ENCODE data around the gene TBC1D21. TPM values are rescaled to one million over a fixed set of nuclear protein-coding genes. Genes with fewer than 3 reads are reported as not detected.

TBC1D21 gene
- total RNA-seq, 4 donors from 2014 or later, result not detected

DNA sequence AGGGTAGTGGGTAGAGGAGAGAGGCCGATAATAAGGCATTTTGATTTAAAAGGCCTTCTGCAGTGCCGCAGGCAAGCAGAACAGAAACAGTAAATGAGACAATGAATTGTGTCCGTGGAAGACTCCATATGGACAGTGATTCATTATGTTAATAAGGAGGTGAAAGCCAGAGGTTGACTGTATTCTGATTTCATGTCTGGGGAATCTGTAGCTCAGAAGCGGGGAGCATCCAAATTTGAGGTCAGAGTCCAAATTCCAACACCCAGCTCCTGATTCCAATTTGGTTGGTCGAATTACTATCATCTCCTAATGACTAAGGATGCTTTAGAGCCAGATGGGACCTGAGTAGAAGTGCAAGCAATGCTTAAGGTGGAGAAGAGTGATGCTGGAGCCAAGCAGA is 1.0 kb upstream of the TBC1D21 start:
- intact Hi-C loops (cut with DNase I; ENCODE audit: low total_unique reads) (no loop called here), in situ Hi-C loops (cut with MboI; ENCODE audit: low sequenced_read_pairs in 4 of 4) (no loop called here)
- no peak for TF ChIP-seq POLR2A (IDR thresholded peaks at IDR 0.05)
- TF ChIP-seq, protein P1, sequence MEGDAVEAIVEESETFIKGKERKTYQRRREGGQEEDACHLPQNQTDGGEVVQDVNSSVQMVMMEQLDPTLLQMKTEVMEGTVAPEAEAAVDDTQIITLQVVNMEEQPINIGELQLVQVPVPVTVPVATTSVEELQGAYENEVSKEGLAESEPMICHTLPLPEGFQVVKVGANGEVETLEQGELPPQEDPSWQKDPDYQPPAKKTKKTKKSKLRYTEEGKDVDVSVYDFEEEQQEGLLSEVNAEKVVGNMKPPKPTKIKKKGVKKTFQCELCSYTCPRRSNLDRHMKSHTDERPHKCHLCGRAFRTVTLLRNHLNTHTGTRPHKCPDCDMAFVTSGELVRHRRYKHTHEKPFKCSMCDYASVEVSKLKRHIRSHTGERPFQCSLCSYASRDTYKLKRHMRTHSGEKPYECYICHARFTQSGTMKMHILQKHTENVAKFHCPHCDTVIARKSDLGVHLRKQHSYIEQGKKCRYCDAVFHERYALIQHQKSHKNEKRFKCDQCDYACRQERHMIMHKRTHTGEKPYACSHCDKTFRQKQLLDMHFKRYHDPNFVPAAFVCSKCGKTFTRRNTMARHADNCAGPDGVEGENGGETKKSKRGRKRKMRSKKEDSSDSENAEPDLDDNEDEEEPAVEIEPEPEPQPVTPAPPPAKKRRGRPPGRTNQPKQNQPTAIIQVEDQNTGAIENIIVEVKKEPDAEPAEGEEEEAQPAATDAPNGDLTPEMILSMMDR (IDR thresholded peaks at IDR 0.05 in 4 of 5, conservative IDR thresholded peaks at IDR 0.05 in 1 of 5), result no peak
- Histone ChIP-seq H3K4me3 (no peak overlapping the region), H3K36me3 (no peaks in the 10 kb centered on the region), H3K27me3 (peaks cover 10 to 17% (median 11%) of the 10 kb centered on the region in 3 donors), H3K9me3 (no peaks in the 10 kb centered on the region), H3K27ac (no peak overlapping the region), H3K4me1 (no peaks in the 10 kb centered on the region)
- ATAC-seq (no peak), DNase-seq (no peak)

DNA sequence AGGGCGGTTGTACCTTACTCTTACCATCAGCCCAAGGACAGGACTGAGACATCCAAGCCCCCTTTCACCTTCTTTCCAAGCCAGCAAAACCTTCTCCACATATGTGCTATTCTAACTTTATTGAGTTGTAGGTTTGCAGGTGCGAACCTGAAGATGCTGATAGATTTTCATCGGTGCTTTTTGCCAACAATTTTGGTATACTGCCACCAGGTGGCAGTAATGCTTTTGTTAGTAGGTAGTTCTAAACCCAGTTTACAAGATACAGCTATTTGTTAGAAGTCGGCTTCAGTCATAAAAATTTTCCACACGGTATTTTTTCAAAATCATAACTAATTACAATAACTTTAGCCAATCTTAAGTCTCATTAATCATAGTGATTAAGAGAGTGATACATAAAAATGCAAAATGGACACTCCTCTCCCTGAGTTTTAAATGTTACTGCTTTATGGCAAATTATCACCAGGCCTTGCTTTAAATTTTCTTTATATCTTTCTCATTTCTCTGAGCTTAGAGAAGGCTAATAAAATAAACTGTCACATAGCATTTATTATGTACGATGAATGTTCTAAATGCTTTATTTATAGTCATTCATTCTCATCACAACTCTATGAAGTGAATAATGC is 636 bp downstream of the TBC1D21 start:
- Histone ChIP-seq H3K27ac (no peak overlapping the region), H3K36me3 (no peaks in the 10 kb centered on the region), H3K9me3 (no peaks in the 10 kb centered on the region), H3K4me3 (no peak overlapping the region), H3K4me1 (no peaks in the 10 kb centered on the region), H3K27me3 (peaks cover 11 to 16% (median 11%) of the 10 kb centered on the region in 3 donors)
- no peak for TF ChIP-seq POLR2A (IDR thresholded peaks at IDR 0.05)
- TF ChIP-seq, protein P1 (IDR thresholded peaks at IDR 0.05 in 4 of 5, conservative IDR thresholded peaks at IDR 0.05 in 1 of 5), result peak; percentile 20 to 59 (median 29)
- DNase-seq (no peak), ATAC-seq (no peak)
- in situ Hi-C loops (cut with MboI; ENCODE audit: low sequenced_read_pairs in 4 of 4) (no loop called here), intact Hi-C loops (cut with DNase I; ENCODE audit: low total_unique reads) (no loop called here)

DNA sequence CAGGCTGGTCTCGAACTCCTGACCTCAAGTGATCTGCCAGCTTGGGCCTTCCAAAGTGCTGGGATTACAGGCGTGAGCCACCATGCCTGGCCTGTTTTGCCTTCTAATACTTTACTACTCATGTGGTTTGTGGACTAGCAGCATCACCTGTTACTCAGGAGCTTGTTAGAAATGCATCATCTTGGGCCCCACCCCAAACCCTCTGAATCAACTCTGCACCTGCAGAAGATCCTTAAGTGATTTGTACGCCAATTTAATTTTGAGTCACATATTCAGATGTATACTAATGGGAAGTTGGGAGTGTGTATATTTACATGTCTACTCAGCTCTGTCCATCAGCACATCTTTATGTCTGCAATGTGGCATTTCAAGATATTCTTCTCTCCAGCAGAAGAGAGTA is 6.1 kb downstream of the TBC1D21 start:
- Histone ChIP-seq H3K36me3 (no peaks in the 10 kb centered on the region), H3K4me3 (no peak overlapping the region), H3K4me1 (no peaks in the 10 kb centered on the region), H3K27me3 (peaks cover 0 to 8% (median 6%) of the 10 kb centered on the region in 3 donors), H3K9me3 (no peaks in the 10 kb centered on the region), H3K27ac (no peak overlapping the region)
- TF ChIP-seq, protein P1 (IDR thresholded peaks at IDR 0.05 in 4 of 5, conservative IDR thresholded peaks at IDR 0.05 in 1 of 5), result no peak
- TF ChIP-seq POLR2A (IDR thresholded peaks at IDR 0.05), result no peak
- no peak for DNase-seq
- ATAC-seq, result no peak
- in situ Hi-C loops (cut with MboI; ENCODE audit: low sequenced_read_pairs in 4 of 4) (no loop called here), intact Hi-C loops (cut with DNase I; ENCODE audit: low total_unique reads) (no loop called here)

DNA sequence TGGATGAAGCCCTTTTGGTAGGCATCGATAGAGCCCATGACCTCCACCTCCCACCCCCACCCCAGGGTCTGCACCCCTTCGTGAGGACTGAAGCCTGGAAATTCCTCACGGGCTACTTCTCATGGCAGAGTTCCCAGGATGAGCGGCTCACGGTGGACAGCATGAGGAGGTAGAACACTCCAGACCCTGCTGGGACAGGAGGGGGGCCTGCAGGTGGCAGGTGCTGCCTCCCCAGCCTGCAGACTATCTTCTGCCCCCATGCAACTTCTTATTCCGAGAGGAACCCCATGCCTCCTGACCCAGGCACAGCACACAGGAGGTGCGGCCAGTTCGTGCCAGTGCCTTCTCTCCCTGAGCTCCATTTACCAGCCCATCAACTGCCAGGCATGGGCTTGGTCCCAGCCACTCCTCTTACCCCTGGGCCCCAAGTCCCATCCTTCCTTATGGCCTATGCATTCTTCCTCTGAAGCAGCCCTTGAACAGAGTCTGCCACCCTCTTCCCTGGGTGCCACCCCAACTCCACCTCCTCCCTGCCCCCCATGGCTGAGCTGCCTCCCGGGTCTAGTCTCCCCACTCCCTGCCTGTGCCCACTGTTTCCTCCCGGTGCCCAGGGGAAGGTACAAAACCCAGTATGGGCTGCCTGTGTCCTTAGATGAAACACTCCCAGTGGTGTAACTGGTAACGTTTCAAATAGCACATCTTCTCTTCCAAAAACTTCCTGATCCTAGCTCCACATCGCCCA is 8.4 kb downstream of the TBC1D21 start:
- in situ Hi-C loops (cut with MboI; ENCODE audit: low sequenced_read_pairs in 4 of 4) (no loop called here), intact Hi-C loops (cut with DNase I; ENCODE audit: low total_unique reads) (no loop called here)
- DNase-seq, result no peak
- Histone ChIP-seq H3K9me3 (no peaks in the 10 kb centered on the region), H3K27me3 (peaks cover 0 to 7% (median 6%) of the 10 kb centered on the region in 3 donors), H3K4me1 (no peaks in the 10 kb centered on the region), H3K27ac (no peak overlapping the region), H3K4me3 (no peak overlapping the region), H3K36me3 (no peaks in the 10 kb centered on the region)
- ATAC-seq, result no peak
- TF ChIP-seq, protein P1 (IDR thresholded peaks at IDR 0.05 in 4 of 5, conservative IDR thresholded peaks at IDR 0.05 in 1 of 5), result no peak
- TF ChIP-seq POLR2A (IDR thresholded peaks at IDR 0.05), result no peak

Measured in gastrocnemius medialis (tissue), 4 donors.